Measurements from ENCODE around the gene CFAP100. TPM values are rescaled to one million over a fixed set of nuclear protein-coding genes. Genes with fewer than 3 reads are reported as not detected.

CFAP100 gene
- total RNA-seq, 1 experiment from 2014 or later = not detected

DNA sequence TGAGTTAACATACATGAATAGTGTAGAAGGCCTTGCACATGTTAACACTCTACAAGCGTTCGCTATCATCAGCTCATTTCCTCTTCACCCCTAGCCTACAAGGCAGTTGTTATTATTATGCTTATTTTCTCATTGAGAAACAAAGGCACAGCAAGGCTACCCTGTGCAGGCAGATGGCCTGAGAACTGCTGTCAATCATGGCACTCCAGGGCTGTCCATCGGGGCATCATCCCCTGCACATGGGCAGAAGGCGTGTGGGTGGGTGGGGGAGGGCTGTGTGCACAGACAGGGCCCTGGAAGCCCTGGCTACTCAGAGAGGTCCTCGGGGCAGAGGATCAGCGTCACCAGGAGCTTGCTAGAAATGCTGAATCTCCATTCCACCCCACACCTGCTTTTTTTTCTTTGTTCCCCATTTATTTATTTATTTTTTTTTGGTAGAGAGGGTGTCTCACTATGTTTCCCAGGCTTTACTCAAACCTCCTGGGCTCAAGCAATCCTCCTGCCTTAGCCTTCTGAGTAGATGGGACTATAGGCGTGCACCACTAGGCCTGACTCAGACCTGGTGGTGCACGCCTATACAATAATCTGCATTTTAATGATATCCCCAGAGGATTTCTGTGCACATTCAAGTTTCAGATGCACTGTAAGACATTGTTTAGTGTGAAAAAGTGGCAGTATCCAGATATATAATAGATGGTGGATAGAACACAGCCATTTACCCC is 90.6 kb downstream of the CFAP100 start:
- H2AFZ ChIP-seq = no peak overlapping the region
- H3K27ac ChIP-seq = no peak overlapping the region
- no TSS peak for BruUV-seq (replicated peaks)
- no peaks in the 10 kb centered on the region for H3K27me3 ChIP-seq (ENCODE audit: insufficient read depth, low read depth)
- H3F3A ChIP-seq (ENCODE audit: insufficient read depth, low read depth) = no peaks in the 10 kb centered on the region
- H3K4me1 ChIP-seq (replicated peaks; ENCODE audit: insufficient read depth) = no peaks in the 10 kb centered on the region
- ChIA-PET CTCF (no interaction called here), POLR2A (ENCODE audit: unreplicated experiment) (no interaction called here)
- intact Hi-C loops (cut with micrococcal nuclease; ENCODE audit: unreplicated experiment) = no loop called here
- no peaks in the 10 kb centered on the region for H3K79me2 ChIP-seq (ENCODE audit: low read depth)
- no peaks in the 10 kb centered on the region for H3K9me3 ChIP-seq (ENCODE audit: insufficient read depth, low read depth)
- no peak overlapping the region for H3K4me3 ChIP-seq
- TF ChIP-seq, protein P1, sequence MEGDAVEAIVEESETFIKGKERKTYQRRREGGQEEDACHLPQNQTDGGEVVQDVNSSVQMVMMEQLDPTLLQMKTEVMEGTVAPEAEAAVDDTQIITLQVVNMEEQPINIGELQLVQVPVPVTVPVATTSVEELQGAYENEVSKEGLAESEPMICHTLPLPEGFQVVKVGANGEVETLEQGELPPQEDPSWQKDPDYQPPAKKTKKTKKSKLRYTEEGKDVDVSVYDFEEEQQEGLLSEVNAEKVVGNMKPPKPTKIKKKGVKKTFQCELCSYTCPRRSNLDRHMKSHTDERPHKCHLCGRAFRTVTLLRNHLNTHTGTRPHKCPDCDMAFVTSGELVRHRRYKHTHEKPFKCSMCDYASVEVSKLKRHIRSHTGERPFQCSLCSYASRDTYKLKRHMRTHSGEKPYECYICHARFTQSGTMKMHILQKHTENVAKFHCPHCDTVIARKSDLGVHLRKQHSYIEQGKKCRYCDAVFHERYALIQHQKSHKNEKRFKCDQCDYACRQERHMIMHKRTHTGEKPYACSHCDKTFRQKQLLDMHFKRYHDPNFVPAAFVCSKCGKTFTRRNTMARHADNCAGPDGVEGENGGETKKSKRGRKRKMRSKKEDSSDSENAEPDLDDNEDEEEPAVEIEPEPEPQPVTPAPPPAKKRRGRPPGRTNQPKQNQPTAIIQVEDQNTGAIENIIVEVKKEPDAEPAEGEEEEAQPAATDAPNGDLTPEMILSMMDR (conservative IDR thresholded peaks at IDR 0.05) = no peak
- TF ChIP-seq EZH2 (IDR thresholded peaks at IDR 0.05; ENCODE audit: low read depth) = no peak
- H3K4me2 ChIP-seq = no peak overlapping the region
- H3K36me3 ChIP-seq (ENCODE audit: low read depth) = no peaks in the 10 kb centered on the region
- no peak for DNase-seq
- H4K20me1 ChIP-seq (ENCODE audit: insufficient read depth) = no peaks in the 10 kb centered on the region
- H3K9me2 ChIP-seq (ENCODE audit: insufficient read depth) = no peaks in the 10 kb centered on the region

DNA sequence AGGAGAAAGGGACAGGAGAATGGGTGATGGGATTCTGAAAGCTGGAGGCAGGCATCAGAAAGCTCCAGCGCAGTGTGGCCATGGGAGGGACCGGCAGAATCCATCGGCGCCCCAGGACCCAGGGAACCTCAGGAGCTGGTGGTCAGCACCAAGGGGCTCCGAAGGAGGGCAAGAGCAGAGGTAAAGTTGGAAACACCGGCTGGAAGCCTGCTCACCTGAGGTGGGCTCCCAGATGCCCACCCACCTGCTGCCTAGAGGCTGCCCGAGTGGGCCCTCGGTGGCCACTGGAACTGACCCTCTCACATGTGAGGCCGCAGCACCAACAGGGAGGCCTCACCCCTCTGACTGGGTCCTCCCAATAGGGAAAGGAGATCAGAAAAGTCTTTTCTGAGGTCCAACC is 91.2 kb downstream of the CFAP100 start:
- H3K4me1 ChIP-seq (replicated peaks; ENCODE audit: insufficient read depth) = no peaks in the 10 kb centered on the region
- ChIA-PET POLR2A (ENCODE audit: unreplicated experiment) (no interaction called here), CTCF (no interaction called here)
- H3K79me2 ChIP-seq (ENCODE audit: low read depth) = no peaks in the 10 kb centered on the region
- H4K20me1 ChIP-seq (ENCODE audit: insufficient read depth) = no peaks in the 10 kb centered on the region
- H3K27me3 ChIP-seq (ENCODE audit: insufficient read depth, low read depth) = no peaks in the 10 kb centered on the region
- no peaks in the 10 kb centered on the region for H3K9me2 ChIP-seq (ENCODE audit: insufficient read depth)
- no peak overlapping the region for H3K27ac ChIP-seq
- H3K36me3 ChIP-seq (ENCODE audit: low read depth) = no peaks in the 10 kb centered on the region
- TF ChIP-seq, protein P1 (conservative IDR thresholded peaks at IDR 0.05) = no peak
- TF ChIP-seq EZH2 (IDR thresholded peaks at IDR 0.05; ENCODE audit: low read depth) = no peak
- H2AFZ ChIP-seq = no peak overlapping the region
- intact Hi-C loops (cut with micrococcal nuclease; ENCODE audit: unreplicated experiment) = no loop called here
- H3K4me3 ChIP-seq = no peak overlapping the region
- H3F3A ChIP-seq (ENCODE audit: insufficient read depth, low read depth) = no peaks in the 10 kb centered on the region
- DNase-seq = no peak
- no TSS peak for BruUV-seq (replicated peaks)
- no peaks in the 10 kb centered on the region for H3K9me3 ChIP-seq (ENCODE audit: insufficient read depth, low read depth)
- H3K4me2 ChIP-seq = no peak overlapping the region

Other genes with a start within 250 kb of the CFAP100 start
- gene ALDH1L1, start 214.3 kb upstream of the CFAP100 start, total RNA-seq (2021) = 46.9 and 50.0 TPM in 2 replicates
- gene KLF15, start 37.5 kb upstream of the CFAP100 start, total RNA-seq (2021) = 0.65 and 0.70 TPM in 2 replicates
- gene ZXDC, start 81.0 kb downstream of the CFAP100 start, total RNA-seq (2021) = 52.9 and 55.4 TPM in 2 replicates
- gene UROC1, start 122.9 kb downstream of the CFAP100 start, total RNA-seq (2021) = not detected in 2 replicates
- gene CHST13, start 129.2 kb downstream of the CFAP100 start, total RNA-seq (2021) = 0.52 and 1.2 TPM in 2 replicates
- gene C3orf22, start 164.0 kb downstream of the CFAP100 start, total RNA-seq (2021) = not detected in 2 replicates

Measured in PC-9 (cell line).